Tibial nerve (tissue), 4 donors: Measurements from ENCODE around the gene TBL1X. TPM values are rescaled to one million over a fixed set of nuclear protein-coding genes. Genes with fewer than 3 reads are reported as not detected.
A peak's percentile ranks its signal among the peaks of the same experiment; 100 is the strongest.

Experiments used
- DNase-seq, 2 donors: peaks; one replicate each; pipeline ENCODE4 v3.0.0-alpha.2; 2019; ENCODE audit warnings: low spot score in 2 of 2
- H3K27ac ChIP-seq, 4 donors: fragments of 200-600 bp; sonication (generic) in 3 of 4; one replicate each; pipeline ENCODE4 v1.5.1; 2017 to 2019; ENCODE audit warnings: mild to moderate bottlenecking in 1 of 4
- H3K27me3 ChIP-seq, 2 donors: fragments of 200-600 bp; sonication (generic) in 1 of 2; one replicate each; pipeline versions ENCODE4 v1.5.1 to v1.6.0; 2017 to 2019
- H3K36me3 ChIP-seq, 3 donors: fragments of 200-600 bp; sonication (generic); one replicate each; pipeline ENCODE4 v1.5.1; 2018 to 2019
- H3K4me1 ChIP-seq, 4 donors: fragments of 200-600 bp; sonication (generic) in 3 of 4; one replicate each; pipeline ENCODE4 v1.5.1; 2017 to 2019
- H3K4me3 ChIP-seq, 4 donors: fragments of 200-600 bp; sonication (generic) in 3 of 4; one replicate each; pipeline ENCODE4 v1.5.1; 2017 to 2019; ENCODE audit warnings: mild to moderate bottlenecking in 1 of 4, moderate library complexity in 1 of 4
- H3K9me3 ChIP-seq, 4 donors: fragments of 200-600 bp; sonication (generic) in 3 of 4; one replicate each; pipeline ENCODE4 v1.5.1; 2017 to 2019
- EP300 ChIP-seq, 2 donors: sonication (generic); formaldehyde crosslinking; IDR thresholded peaks; one replicate each; pipeline ENCODE4 v1.6.1; 2017; ENCODE audit warnings: antibody characterized with exemption in 2 of 2, mild to moderate bottlenecking in 1 of 2
- POLR2A ChIP-seq, 2 donors: fragments of 450-650 bp; IDR thresholded peaks; one replicate each; pipeline ENCODE4 v1.6.1; 2017; ENCODE audit warnings: antibody characterized with exemption in 2 of 2, mild to moderate bottlenecking in 2 of 2, moderate library complexity in 2 of 2
- WGBS, 2 donors: methylation state at CpG; one replicate each; pipeline ENCODE4 v1.1.5; 2018; 5-methylcytosine and 5-hydroxymethylcytosine counted together
- total RNA-seq, 4 donors: library from RNA; depleted of rRNA; stranded (reverse); fragments of >200 nt; gene quantifications; one replicate each; pipeline ENCODE4 v1.1.0, GENCODE V29; 2016
- TF ChIP-seq, protein P1 (sequence below), 5 experiments: fragments of 200-600 bp in 3 of 5; fragments of 450-650 bp in 2 of 5; sonication (generic) in 3 of 5; IDR thresholded peaks; one replicate each; pipeline ENCODE4 v1.5.1; 2016 to 2019; ENCODE audit warnings: antibody characterized with exemption in 5 of 5, mild to moderate bottlenecking in 3 of 5, moderate library complexity in 2 of 5

TBL1X gene
- total RNA-seq, 4 donors from 2014 or later = 12.2 to 25.2 (median 19.5) TPM

DNA sequence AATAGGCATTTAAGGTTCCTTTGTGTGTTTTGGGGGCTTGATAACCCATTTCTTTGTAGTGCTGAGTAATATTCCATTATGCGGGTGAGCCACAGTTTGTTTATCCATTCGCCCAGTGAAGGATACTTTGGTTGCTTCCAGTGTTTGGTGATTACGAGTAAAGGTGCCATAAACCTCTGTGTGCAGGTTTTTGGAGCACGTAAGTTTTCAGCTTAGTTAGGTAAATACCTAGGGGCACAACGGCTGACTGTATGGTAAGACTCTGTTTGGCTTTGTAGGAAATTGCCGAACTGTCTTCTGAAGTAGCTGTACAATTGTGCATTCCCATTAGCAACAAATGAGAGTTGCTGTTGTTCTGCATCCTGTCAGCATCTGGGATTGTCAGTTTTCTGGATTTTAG lies 3.8 kb upstream of the TBL1X start:
- DNase-seq = no peak
- TF ChIP-seq, protein P1, sequence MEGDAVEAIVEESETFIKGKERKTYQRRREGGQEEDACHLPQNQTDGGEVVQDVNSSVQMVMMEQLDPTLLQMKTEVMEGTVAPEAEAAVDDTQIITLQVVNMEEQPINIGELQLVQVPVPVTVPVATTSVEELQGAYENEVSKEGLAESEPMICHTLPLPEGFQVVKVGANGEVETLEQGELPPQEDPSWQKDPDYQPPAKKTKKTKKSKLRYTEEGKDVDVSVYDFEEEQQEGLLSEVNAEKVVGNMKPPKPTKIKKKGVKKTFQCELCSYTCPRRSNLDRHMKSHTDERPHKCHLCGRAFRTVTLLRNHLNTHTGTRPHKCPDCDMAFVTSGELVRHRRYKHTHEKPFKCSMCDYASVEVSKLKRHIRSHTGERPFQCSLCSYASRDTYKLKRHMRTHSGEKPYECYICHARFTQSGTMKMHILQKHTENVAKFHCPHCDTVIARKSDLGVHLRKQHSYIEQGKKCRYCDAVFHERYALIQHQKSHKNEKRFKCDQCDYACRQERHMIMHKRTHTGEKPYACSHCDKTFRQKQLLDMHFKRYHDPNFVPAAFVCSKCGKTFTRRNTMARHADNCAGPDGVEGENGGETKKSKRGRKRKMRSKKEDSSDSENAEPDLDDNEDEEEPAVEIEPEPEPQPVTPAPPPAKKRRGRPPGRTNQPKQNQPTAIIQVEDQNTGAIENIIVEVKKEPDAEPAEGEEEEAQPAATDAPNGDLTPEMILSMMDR (IDR thresholded peaks at IDR 0.05) = no peak
- TF ChIP-seq EP300 (IDR thresholded peaks at IDR 0.05) (no peak), POLR2A (IDR thresholded peaks at IDR 0.05) (no peak)
- H3K27me3 ChIP-seq = peaks cover 0 to 15% of the 10 kb centered on the region in 2 donors
- H3K4me1 ChIP-seq = peaks cover 0 to 21% (median 2%) of the 10 kb centered on the region in 4 donors
- H3K36me3 ChIP-seq = no peaks in the 10 kb centered on the region
- WGBS, 2 donors = 70 to 79% methylated on average over 6 of the region's 6 CpGs
- H3K4me3 ChIP-seq = no peak overlapping the region
- no peak overlapping the region for H3K27ac ChIP-seq
- no peaks in the 10 kb centered on the region for H3K9me3 ChIP-seq

DNA sequence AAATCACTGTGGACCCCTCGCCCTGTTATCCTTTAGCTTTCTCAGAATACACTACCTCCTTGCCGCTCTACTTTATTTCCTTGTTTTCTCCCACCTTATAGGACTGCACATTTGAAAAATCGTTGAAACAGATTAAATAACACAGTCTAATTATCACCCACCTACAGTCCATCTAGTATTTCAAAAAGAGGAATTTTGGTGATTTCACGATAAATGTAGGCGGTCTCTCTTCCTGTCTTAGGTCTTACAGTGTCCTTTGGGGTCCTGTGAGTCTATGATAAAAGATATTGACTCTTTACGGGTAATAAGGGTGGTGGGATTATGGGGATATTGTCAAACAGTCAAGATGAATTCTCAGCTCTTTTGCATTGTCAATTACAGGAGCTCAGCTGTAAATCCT lies 2.4 kb upstream of the TBL1X start:
- Histone ChIP-seq H3K4me1 (peaks cover 0 to 35% (median 6%) of the 10 kb centered on the region in 4 donors), H3K36me3 (no peaks in the 10 kb centered on the region), H3K9me3 (no peaks in the 10 kb centered on the region), H3K27me3 (peaks cover 0 to 15% of the 10 kb centered on the region in 2 donors), H3K4me3 (no peak overlapping the region), H3K27ac (peak overlapping the region in 2 of 4 donors; percentile 59 to 66)
- no peak for DNase-seq
- 22 to 37% methylated on average over 6 of the region's 6 CpGs for WGBS, 2 donors
- TF ChIP-seq, protein P1 (IDR thresholded peaks at IDR 0.05) = no peak
- no peak for TF ChIP-seq EP300 (IDR thresholded peaks at IDR 0.05)
- no peak for TF ChIP-seq POLR2A (IDR thresholded peaks at IDR 0.05)

DNA sequence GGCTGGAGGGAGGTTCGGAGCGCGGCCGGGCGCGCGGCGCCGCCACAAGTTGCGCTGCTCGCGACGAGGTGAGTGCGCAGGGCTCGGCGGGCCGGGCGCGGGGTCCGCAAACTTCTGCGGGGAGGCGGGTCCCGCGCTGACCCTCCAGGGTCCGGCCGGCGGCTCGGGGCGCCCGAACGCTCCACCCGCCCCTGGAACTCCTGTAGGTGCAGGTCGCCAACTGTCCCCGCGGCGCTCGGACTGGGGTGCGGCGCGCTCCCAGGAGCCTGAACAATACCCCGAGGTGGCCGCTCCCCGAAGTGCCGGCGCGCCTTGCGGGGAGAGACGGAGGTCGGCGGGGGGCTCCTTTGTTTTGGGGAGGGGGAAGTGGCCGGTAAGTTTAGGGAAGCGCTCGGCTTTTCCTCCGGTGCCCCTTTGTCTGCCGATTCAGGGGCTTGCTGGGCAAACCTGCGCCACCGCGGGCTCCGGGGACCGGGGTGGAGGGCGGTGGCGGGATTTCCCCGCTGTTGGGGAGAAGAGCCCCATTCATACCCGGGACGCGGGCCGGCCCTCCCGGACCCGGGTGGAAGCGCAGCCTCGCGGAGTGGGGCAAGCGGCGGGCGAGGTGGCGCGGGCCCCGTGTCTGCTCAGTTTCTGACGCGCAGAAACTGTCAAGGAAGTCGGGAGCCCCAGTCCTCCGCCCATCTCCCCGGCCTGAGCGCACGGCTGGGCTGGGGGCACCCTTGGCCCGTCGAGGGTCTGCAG lies 694 bp downstream of the TBL1X start:
- H3K27me3 ChIP-seq = peaks cover 0 to 15% of the 10 kb centered on the region in 2 donors
- no peaks in the 10 kb centered on the region for H3K9me3 ChIP-seq
- peak overlapping the region; percentile 57 to 81 (median 60) for H3K4me3 ChIP-seq
- no peaks in the 10 kb centered on the region for H3K36me3 ChIP-seq
- peak overlapping the region; percentile 63 to 92 (median 80) for H3K27ac ChIP-seq
- DNase-seq = no peak
- WGBS, 2 donors = 1% methylated on average over 19 of the region's 87 CpGs; no CpG with 5 or more reads in 1 of the 2 donors
- no peak for TF ChIP-seq POLR2A (IDR thresholded peaks at IDR 0.05)
- TF ChIP-seq, protein P1 (IDR thresholded peaks at IDR 0.05) = peak in 1 of 5 experiments; percentile 31
- peaks cover 0 to 35% (median 6%) of the 10 kb centered on the region in 4 donors for H3K4me1 ChIP-seq

DNA sequence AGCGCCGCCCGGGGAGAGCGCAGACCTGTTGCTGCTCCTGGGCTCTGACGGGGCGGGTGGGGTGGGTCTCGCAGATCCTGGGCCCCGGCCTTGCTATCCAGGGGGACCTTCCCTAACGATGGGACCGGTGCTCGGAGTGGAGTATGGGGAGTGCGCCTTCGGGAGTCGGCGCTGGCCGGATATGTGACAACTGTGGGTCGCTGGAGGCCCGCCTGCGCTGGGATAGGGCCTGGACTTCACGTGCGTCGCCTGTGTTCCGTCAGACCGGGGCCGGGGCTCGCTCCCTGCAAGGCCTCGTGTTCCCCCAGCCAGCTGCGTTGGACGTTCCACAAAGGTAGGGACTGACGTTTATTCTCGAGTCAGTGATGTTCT lies 1.3 kb downstream of the TBL1X start:
- no peaks in the 10 kb centered on the region for H3K36me3 ChIP-seq
- peak overlapping the region; percentile 63 to 92 (median 80) for H3K27ac ChIP-seq
- H3K4me1 ChIP-seq = peaks cover 0 to 35% (median 6%) of the 10 kb centered on the region in 4 donors
- H3K27me3 ChIP-seq = peaks cover 0 to 15% of the 10 kb centered on the region in 2 donors
- DNase-seq = peak in 1 of 2 donors; percentile 16
- H3K4me3 ChIP-seq = peak overlapping the region; percentile 57 to 81 (median 60)
- no peaks in the 10 kb centered on the region for H3K9me3 ChIP-seq
- WGBS, 2 donors = 0 to 15% methylated on average over 12 to 24 of the region's 31 CpGs
- TF ChIP-seq POLR2A (IDR thresholded peaks at IDR 0.05) = peak in 1 of 2 donors; percentile 7
- TF ChIP-seq, protein P1 (IDR thresholded peaks at IDR 0.05) = no peak
- TF ChIP-seq EP300 (IDR thresholded peaks at IDR 0.05) = no peak

DNA sequence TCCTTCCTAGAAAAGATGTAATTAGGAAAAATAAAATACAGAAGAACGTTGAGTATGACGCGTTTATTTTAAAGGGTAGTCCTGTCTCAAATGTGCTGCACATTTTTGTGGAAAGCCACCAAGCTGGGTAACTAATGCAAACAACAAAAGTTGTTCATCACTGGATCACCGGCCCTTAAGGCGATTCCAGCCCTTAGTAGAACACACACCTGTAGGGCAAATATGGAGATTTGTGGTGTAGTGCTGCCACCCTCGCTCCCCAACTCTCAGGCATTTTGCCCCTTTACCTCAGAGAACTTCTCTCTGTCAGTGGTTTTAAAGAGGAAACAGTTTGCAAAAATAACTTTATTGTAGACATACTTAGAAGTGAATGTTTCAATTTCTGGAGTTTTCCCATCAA lies 1.9 kb downstream of the TBL1X start:
- Histone ChIP-seq H3K9me3 (no peaks in the 10 kb centered on the region), H3K27ac (peak overlapping the region in 1 of 4 donors; percentile 11), H3K36me3 (no peaks in the 10 kb centered on the region), H3K4me1 (peaks cover 0 to 35% (median 6%) of the 10 kb centered on the region in 4 donors), H3K27me3 (peaks cover 0 to 15% of the 10 kb centered on the region in 2 donors), H3K4me3 (peak overlapping the region in 3 of 4 donors; percentile 57 to 81 (median 57))
- TF ChIP-seq, protein P1 (IDR thresholded peaks at IDR 0.05) = no peak
- no peak for TF ChIP-seq POLR2A (IDR thresholded peaks at IDR 0.05)
- DNase-seq = no peak
- 41 to 65% methylated on average over 6 of the region's 6 CpGs for WGBS, 2 donors
